Stimulated activated CD8-positive, alpha-beta memory T cell treated with anti-CD3 and anti-CD28 coated beads, Interleukin-2, amount 100 ng/mL, for 48 hours (primary cell): ENCODE data around the gene MOB1B.

Experiments used
- DNase-seq, 2 donors: peaks; one replicate each; pipeline ENCODE4 v3.0.0-alpha.2; 2020; ENCODE audit warnings: low read depth in 2 of 2

The MOB1B gene

GRCh38 chr4:70914631-70915030 lies 12.5 kb downstream of the MOB1B start:
- no peak for DNase-seq

DNA sequence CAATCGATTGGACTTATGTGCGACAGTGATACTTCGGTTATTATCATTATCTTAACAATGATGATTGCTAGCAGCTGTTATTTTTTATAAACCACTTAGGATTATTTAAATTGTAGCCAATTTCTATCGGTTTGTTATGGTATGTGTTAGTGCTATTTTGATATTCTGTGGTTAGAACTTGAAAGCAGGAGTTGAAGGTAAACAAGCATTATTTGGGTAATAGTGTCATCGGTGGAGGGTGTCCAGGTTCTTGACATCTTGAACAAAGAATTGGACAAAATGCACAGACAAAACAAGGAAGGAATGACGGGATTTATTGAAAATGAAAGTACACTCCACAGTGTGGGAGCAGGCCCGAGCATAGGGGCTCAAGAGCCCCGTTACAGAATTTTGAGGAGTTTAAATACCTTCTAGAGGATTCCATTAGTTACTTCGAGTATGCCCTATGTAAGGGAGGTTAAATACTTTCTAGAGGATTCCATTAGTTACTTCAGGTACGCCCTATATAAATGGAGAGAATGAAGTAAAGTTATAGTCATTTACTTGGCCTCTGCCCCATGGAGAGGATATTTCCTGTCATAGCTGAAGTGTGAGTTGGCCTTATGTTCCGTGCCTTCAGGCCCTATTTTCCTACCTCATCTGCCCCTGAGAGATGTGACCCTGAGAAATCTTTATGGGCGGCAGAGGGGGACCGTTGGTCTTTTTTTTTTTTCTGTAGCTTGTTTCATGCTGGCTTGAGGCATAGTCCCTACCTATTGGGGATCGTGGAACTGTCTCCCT lies 13.1 kb downstream of the MOB1B start:
- no peak for DNase-seq

- no peak for DNase-seq
Observed at GRCh38 chr4:70915874-70916559, 13.8 kb downstream of the MOB1B start.

- no peak for DNase-seq
Observed at GRCh38 chr4:70920592-70920991, 18.4 kb downstream of the MOB1B start.

DNA sequence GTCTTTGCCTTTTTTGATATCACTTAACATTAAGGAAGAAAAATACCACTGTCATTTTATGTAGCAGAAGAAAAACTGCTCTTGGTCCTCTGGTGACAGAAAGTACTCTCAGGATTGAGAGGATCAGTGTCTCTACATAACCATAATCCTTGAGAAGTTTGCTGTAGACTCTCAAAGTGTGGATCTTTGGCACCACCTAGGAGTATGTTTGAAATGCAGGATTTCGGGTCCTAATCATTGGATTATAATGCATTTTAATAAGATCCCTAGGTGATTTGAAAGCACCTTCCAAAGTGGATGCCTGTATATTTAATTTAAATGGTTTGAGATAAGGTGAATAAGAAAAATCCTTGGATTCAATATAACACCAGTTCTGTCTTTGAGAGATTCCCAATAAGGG lies 23.2 kb downstream of the MOB1B start:
- DNase-seq, result no peak

GRCh38 chr4:70925899-70926635 lies 23.9 kb downstream of the MOB1B start:
- no peak for DNase-seq

GRCh38 chr4:70927502-70928137 lies 25.5 kb downstream of the MOB1B start:
- DNase-seq, result no peak

DNA sequence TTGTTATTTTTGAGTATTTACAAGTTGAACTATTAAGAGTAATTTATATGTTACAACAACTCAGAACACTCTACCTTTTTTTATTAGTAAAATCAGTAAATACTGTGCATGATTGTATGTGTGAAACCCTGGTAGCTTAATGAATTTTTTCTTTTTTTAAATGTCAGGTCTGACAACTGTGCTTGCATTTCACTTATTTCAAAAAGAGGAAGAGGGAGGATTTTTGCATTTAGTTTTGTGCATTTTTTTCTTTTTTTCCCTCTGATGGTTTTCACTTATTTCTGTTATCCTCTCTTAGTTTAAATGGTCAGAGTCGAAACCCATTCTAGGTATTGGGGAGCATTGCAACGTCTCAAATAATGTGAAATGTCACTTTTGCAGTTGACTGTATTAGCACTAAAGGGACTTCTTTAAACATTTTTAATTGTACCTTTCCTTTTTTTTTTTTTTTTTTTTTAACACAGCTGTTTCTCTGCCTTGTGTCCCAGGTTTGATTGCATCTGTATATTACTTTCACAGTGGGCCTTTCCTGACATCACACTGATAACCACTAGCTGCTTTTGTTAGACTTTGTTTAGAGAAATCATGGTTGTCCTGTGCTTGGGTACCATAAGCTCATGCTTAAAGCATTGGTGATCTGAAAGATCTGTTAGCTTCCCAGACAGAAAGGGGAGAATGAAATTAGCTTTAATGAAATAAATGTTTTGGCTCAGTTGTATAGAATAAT lies 28.5 kb downstream of the MOB1B start:
- no peak for DNase-seq

- no peak for DNase-seq
Observed at GRCh38 chr4:70931347-70931746, 29.2 kb downstream of the MOB1B start.

DNA sequence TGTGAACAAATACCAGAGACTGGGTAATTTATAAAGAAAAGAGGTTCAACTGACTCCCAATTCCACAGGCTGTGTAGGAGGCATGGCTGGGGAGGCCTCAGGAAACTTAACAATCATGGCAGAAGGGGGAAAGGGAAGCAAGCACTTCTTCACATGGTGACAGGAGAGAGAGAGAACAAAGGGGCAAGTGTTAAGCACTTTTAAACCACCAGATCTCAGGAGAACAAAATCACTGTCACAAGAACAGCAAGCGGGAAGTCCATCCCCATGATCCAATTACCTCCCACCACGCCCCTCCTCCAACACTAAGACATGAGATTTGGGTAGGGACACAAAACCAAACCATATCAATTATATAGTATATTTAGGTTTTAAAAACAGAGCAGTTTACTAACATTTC lies 30.8 kb downstream of the MOB1B start:
- DNase-seq, result no peak

DNA sequence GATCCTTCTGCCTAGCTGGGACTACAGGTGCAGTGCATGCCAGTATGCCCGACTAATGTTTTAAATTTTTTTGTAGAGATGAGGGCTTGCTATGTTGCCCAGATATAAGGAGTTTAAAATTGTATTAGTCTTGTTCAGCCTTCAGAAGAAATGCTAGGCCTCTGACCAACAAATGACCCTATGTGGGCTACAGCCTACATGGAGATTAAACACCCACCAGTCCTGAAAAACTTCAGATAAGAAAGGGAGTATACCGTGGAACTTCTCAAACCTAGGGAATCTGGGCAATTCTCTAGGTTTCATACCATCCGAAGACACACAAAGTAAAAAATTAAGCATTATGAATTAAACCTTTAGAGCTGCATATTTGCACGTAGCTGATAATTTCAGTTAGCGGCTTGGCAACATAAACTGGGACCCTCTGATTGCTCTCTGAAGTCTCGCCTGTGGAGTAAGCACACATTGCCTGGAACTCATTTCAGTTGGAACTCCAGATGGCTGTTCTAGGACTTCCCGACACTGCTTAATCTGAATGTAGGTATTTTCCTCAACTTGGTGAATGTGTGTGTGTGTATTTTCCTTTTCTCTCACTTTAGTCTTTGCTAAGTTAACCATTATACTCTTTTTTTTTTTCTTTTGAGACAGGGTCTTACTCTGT lies 33.0 kb downstream of the MOB1B start:
- DNase-seq, result no peak

DNA sequence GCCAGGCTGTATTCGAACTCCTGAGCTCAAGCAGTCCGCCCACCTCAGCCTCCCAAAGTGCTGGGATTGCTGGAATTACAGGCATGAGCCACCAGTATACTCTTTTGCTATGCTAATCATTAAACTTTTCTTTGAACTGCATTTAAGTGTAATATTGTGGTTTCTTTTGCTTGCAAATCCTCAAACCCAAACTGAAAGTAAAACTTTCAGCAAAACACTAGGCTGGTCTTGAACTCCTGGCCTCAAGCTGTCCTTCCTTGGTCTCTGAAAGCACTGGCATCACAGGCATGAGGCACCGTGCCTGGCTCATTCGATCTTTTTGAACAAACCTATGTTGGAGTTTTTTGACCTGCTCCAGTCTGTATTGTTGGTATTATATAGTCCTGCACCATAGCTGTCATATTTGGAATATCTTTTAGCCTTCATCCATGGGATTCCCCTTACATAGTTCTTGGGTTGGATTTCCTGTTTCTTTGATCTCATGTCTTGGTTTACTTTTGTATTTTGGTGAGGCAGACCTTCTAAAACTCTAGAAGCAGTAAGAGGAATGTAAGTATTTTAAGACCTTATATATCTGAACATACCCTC lies 34.1 kb downstream of the MOB1B start:
- DNase-seq, result no peak

DNA sequence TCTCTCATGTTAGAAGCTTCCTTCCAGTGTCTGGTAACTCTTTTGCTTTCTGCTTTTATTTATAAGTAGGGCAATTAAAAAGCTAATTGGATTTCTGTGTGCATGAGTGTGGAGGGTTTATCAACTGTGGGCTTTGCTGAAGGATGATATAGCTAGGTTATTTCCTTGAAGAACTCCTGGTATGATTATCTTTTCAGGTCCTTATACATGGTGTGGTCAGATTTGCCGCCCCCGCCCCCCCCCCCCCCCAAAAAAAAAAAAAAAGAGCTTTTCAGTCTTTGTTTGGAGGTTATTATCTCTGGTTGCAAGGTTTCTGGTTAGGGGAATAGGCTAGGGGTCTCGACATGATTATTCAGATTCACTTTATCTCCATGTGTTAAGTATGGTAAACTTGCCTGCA lies 35.9 kb downstream of the MOB1B start:
- DNase-seq, result no peak

DNA sequence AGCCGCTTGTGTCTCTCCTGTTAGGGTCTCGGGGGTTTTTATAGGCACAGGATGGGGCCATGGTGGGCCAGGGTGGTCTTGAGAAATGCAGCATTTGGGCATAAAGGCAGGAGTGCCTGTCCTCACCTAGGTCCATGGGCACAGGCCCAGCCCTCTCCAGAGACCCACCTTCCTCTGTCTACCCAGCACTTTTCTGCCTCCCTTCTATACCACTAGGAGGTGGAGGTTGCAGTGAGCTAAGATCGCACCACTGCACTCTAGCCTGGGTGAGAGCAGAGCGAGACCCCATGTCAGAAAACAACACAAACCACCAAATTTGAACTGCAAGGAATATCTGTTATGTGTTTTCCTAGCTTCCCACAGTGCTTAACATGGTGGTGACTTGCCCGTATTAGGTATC lies 38.0 kb downstream of the MOB1B start:
- DNase-seq, result no peak

DNA sequence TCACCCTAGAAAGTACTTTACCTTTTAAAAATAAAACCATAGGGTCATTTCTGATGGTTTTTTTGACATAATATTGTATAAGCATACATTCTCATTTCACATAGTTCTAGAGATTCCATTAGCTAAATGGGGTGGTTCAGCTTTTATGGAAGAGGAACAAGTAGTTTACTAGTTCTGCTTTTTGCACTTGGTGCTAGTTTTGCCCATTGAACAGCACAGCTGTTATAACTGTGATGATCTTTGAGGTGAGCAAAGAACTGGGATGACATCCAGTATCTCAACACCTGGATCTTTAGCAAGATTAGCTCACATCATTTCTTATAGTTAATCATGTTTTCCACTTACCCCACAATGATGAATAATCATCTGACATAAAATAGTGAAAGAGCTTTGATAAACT lies 40.9 kb downstream of the MOB1B start:
- no peak for DNase-seq

DNA sequence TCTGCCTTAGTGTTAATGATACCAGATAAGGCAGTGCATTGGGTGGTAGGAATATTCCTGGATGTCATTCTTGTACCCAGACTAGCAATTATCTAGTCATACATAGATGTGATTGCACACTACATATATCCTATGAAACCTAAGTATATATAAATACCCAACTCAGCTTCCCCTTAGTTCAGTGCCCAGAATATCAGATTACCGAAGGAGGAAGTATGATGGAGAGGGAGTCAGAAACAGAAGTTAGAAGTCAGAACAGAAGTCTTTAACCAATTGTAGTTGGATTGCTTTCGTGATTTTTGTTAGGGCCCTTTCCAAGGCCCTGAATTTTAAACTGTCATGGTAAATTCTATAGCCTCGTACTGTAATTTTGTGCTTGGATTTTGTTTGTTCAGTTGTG lies 42.9 kb downstream of the MOB1B start:
- no peak for DNase-seq

- no peak for DNase-seq
Observed at GRCh38 chr4:70945452-70946055, 43.4 kb downstream of the MOB1B start.

GRCh38 chr4:70946939-70947338 lies 44.8 kb downstream of the MOB1B start:
- no peak for DNase-seq

GRCh38 chr4:70948665-70949260 lies 46.6 kb downstream of the MOB1B start:
- DNase-seq, result no peak

DNA sequence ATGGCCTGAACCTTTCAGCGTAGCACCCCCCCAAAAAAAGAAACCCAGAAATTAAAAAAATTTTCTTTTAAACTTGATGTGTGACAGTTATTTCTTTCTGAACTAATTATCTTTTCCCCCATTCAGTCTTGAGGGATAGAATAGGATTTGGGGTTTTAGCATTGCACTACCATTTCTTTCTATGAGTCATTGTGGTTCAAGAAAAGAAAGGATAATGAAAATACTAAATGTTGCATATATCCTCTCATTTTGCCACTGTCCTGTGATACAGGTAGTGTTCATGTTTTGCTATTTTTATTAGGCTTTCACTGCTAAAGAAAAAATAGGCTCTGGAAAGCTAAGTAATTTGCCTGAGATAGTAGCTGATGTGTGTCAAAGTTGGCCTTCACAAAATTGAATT lies 51.9 kb downstream of the MOB1B start:
- no peak for DNase-seq
